Erythroblast (primary cell): ENCODE results near the gene OSBPL10.

Experiments
- GATA1 ChIP-seq: IDR thresholded peaks from 2 replicates; pipeline ENCODE4 v1.6.1; 2011; ENCODE audit warnings: low read depth, mild to moderate bottlenecking, control low read depth, low read length, moderate library complexity
- POLR2A ChIP-seq: IDR thresholded peaks from 2 replicates; pipeline ENCODE4 v1.6.1; 2011; ENCODE audit warnings: mild to moderate bottlenecking, low read length

DNA sequence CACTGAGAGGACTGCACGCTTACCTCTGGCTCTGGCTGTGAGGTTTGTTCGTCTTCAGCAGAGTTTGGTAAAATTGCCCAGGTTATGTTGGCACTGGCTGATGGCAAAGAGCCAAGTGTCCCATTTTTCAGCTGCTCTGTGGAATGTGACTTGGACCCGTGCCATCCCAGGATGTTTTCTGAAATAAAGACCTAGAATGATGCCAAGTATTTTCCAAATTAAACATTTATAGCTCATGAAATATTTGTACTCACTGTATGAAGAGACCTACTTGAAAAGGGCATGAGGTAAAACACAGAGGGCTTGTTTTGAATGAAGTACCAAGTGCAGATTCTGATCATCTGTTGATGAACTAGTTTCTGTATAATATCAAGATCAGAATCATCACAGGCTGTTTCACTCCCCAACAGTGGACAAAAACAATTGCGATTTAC lies 247.8 kb downstream of the OSBPL10 start:
- TF ChIP-seq POLR2A (no peak), GATA1 (no peak)
